Astrocyte of the hippocampus (primary cell): ENCODE results near the gene ATP2A3.

Experiments
- DNase-seq: peaks from one replicate; pipeline ENCODE4 v3.0.0; 2011; ENCODE audit warnings: low read depth, low spot score

ATP2A3 gene

GRCh38 chr17:3892095-3892998 lies 71.9 kb downstream of the ATP2A3 start:
- DNase-seq = peak; percentile 63

GRCh38 chr17:3891626-3892094 lies 72.6 kb downstream of the ATP2A3 start:
- DNase-seq = no peak

GRCh38 chr17:3890878-3891219 lies 73.4 kb downstream of the ATP2A3 start:
- DNase-seq = no peak

- peak; percentile 96 for DNase-seq
These were observed 74.0 kb downstream of the ATP2A3 start for GRCh38 chr17:3890082-3890877.

- no peak for DNase-seq
These were observed 74.8 kb downstream of the ATP2A3 start for GRCh38 chr17:3889325-3890012.

GRCh38 chr17:3888343-3889171 lies 75.7 kb downstream of the ATP2A3 start:
- peak; percentile 96 for DNase-seq

GRCh38 chr17:3887804-3888203 lies 76.4 kb downstream of the ATP2A3 start:
- DNase-seq = no peak

- no peak for DNase-seq
These were observed 76.8 kb downstream of the ATP2A3 start for GRCh38 chr17:3887394-3887793.

GRCh38 chr17:3886776-3887175 lies 77.5 kb downstream of the ATP2A3 start:
- no peak for DNase-seq

GRCh38 chr17:3885970-3886369 lies 78.3 kb downstream of the ATP2A3 start:
- peak; percentile 63 for DNase-seq

GRCh38 chr17:3885271-3885670 lies 79.0 kb downstream of the ATP2A3 start:
- peak; percentile 38 for DNase-seq

- no peak for DNase-seq
These were observed 80.0 kb downstream of the ATP2A3 start for GRCh38 chr17:3884188-3884587.

GRCh38 chr17:3882276-3882675 lies 82.0 kb downstream of the ATP2A3 start:
- DNase-seq = no peak

GRCh38 chr17:3880983-3881382 lies 83.3 kb downstream of the ATP2A3 start:
- DNase-seq = no peak

GRCh38 chr17:3879591-3880417 lies 84.4 kb downstream of the ATP2A3 start:
- DNase-seq = no peak

GRCh38 chr17:3879186-3879585 lies 85.1 kb downstream of the ATP2A3 start:
- DNase-seq = peak; percentile 74

- DNase-seq = no peak
These were observed 87.0 kb downstream of the ATP2A3 start for GRCh38 chr17:3877220-3877619.

- DNase-seq = no peak
These were observed 88.9 kb downstream of the ATP2A3 start for GRCh38 chr17:3875317-3875716.
